ENCODE measurements around the gene ZC3H13.

Gene ZC3H13, protein sequence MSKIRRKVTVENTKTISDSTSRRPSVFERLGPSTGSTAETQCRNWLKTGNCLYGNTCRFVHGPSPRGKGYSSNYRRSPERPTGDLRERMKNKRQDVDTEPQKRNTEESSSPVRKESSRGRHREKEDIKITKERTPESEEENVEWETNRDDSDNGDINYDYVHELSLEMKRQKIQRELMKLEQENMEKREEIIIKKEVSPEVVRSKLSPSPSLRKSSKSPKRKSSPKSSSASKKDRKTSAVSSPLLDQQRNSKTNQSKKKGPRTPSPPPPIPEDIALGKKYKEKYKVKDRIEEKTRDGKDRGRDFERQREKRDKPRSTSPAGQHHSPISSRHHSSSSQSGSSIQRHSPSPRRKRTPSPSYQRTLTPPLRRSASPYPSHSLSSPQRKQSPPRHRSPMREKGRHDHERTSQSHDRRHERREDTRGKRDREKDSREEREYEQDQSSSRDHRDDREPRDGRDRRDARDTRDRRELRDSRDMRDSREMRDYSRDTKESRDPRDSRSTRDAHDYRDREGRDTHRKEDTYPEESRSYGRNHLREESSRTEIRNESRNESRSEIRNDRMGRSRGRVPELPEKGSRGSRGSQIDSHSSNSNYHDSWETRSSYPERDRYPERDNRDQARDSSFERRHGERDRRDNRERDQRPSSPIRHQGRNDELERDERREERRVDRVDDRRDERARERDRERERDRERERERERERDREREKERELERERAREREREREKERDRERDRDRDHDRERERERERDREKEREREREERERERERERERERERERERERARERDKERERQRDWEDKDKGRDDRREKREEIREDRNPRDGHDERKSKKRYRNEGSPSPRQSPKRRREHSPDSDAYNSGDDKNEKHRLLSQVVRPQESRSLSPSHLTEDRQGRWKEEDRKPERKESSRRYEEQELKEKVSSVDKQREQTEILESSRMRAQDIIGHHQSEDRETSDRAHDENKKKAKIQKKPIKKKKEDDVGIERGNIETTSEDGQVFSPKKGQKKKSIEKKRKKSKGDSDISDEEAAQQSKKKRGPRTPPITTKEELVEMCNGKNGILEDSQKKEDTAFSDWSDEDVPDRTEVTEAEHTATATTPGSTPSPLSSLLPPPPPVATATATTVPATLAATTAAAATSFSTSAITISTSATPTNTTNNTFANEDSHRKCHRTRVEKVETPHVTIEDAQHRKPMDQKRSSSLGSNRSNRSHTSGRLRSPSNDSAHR (N-terminal part only)

DNA sequence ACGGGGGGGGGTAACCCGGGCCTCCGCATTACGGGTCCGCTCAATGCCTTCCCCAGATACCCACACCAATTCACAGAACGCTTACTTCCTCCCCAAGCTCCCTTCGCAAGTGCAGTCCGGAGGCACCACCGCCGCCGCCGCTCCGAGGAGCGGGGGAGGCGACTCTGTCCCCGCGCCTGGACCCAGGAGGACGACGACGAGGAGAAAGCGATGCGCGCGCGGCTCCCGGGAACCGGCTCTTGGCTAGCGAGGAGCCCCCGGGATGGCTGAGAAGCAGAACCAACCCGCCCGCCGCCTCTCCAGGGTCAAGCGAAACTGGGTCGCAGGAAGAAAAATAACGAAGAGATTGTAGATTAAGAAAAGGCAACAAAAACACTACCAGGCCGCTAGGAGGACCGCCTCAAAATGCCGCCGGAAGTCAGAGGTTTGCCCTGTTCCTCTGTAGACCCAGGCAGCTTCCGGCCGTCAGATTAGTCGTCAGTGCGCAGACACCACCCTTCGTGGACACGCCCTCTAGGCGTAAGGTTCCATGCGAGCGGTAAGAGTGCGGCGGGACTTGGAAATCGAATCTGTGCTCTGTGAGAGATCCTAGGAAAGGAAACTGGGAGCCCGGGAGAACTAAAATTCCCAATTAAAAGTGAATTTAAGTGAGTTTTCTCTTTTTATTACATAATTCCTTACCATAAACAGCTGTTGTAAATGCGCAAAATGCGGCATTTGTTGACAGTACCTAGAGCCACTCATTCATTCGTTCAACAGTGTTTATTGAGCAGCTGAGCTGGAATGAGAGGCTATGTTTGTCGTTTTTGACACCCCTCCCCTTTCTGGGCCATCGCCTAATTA, at the start of gene ZC3H13:
Gene ZC3H13, minus strand, starts transcription at position 428 of the 843 bp plus-strand sequence. CDS start 7,239 bp downstream, outside the sequence.
- DNase-seq (ENCODE audit: low read depth) = peak; percentile 78

DNA sequence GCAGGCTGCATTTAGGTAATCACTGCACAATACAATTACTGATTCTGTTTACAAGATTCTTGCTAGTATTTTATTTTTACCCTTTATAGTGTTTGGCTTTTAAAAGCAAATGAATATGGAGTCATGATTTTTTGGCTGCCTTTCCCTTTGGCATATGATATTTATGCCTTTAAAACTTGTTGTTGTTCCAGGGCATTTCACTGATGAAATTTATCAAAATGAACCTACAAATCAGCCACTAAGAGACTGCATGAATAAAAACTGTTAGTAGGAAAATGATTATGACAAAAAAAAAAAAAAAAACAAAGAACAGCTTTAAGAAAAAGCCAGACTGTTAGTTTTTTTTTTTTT, 49.7 kb upstream of the ZC3H13 start:
- DNase-seq (ENCODE audit: low read depth) = no peak

DNA sequence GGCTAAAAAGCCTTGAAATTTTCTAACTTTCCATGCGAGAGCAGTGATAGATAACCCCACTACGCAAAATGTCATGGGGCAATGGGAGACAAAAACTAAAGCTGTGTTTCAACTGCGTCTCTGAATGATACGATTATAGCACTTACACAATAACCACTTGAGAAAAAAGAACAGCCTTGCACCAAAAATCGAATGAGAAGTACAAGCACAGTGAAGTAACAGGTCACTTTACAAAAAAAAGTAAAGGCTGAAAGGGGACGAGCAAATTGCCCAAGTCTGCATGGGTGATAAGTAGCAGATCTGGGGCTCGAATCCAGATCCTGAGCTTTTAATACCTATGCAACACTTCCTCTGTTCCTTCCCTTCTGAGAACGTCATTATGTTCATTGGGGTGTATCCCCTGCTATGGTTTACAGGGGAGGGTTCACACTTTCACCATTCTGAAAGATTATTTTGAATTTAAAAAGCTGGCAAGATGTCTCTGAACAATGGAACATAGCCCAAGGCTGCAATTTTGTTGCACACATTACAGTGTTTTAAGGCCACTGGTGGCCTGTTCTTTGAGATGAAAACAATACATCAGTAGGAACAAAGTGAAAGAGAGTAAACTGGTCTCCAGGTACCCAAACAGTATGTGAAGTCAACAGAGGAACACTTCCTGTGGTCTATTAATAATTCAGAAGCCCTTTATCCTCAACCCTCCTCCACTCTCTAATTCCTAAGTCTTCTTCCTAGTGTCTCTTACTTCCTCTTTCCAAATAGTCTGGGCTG, 49.1 kb upstream of the ZC3H13 start:
- no peak for DNase-seq (ENCODE audit: low read depth)

DNA sequence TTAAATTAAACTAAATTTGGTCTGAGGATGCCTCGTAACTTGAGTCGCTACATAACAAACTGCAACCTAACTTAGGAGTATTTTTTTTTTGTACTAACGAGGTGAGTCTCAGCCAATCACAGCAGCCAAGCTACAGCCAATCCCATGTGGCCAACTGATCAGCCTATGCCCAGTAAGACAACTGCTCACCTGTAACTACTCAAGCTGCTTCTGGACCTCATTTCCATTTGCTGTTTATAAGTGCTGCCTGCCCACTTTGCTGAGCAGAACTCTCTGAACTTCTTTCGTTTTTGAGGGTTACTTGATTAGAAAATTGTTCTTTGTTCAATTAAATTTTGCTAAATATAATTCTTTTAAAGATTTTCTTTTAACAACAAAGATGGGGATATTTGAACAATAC, 48.5 kb upstream of the ZC3H13 start:
- DNase-seq (ENCODE audit: low read depth) = no peak

- DNase-seq (ENCODE audit: low read depth) = no peak
Observed at GRCh38 chr13:46100191-46100815, 47.8 kb upstream of the ZC3H13 start.

GRCh38 chr13:46097663-46098062, 45.1 kb upstream of the ZC3H13 start:
- DNase-seq (ENCODE audit: low read depth) = no peak

- DNase-seq (ENCODE audit: low read depth) = no peak
Observed at GRCh38 chr13:46097015-46097414, 44.5 kb upstream of the ZC3H13 start.

GRCh38 chr13:46094478-46094877, 41.9 kb upstream of the ZC3H13 start:
- DNase-seq (ENCODE audit: low read depth) = no peak

DNA sequence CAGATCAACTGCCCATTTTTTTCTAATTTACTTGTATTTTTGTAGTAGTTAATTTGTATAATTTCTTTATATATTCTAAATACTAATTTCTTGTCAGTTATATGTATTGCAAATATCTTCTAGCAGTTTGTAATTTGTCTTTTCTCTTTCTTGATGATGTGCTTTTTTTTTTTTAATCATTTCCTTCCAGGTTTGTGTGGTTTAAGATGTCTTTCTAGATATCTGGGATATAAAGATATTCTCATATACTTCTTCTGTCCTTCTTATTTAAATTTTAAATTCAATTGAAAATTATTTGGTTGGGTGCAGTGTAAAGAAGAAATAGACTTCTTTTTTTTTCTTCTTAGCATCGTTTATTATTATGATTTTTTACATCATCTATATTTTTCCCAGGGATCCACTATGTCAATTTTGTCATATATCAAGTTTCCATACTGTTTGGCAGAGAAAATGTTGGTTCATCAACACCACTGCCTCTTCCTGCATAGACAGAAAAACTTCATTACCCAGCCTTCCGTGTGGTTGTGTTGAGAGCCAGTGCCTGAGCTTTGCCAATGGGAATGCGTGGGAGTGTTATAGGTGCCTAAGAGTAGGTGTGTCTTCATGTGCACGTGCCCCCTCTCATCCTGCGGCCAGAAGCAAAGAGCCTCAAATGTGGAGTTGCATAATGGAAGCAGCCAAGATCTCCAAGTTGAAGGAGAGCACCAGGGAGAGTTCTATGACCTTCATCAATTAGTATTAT, 36.4 kb upstream of the ZC3H13 start:
- DNase-seq (ENCODE audit: low read depth) = no peak

GRCh38 chr13:46087481-46087880, 34.9 kb upstream of the ZC3H13 start:
- no peak for DNase-seq (ENCODE audit: low read depth)

- DNase-seq (ENCODE audit: low read depth) = no peak
Observed at GRCh38 chr13:46086985-46087384, 34.4 kb upstream of the ZC3H13 start.

GRCh38 chr13:46086421-46086922, 33.9 kb upstream of the ZC3H13 start:
- DNase-seq (ENCODE audit: low read depth) = no peak

DNA sequence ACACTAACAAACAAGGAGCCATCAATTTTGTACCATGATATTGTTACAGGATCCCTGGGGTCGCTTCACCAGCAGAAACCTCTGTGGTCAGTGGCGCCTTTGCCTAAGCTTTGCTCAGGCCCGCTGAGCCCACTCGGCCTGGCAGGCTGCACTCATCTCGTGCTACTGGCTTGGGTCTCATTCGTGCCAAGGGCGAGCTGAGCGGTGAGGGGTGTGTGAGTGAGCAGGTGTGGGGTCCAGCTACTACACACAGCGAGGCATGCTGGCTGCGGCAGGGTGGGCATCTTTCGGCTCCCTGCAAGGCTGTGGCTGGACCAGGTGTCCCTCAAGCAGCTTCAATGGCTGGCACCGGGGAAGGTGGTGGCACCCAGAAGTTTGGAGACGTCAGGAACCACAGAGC, 33.2 kb upstream of the ZC3H13 start:
- no peak for DNase-seq (ENCODE audit: low read depth)

DNA sequence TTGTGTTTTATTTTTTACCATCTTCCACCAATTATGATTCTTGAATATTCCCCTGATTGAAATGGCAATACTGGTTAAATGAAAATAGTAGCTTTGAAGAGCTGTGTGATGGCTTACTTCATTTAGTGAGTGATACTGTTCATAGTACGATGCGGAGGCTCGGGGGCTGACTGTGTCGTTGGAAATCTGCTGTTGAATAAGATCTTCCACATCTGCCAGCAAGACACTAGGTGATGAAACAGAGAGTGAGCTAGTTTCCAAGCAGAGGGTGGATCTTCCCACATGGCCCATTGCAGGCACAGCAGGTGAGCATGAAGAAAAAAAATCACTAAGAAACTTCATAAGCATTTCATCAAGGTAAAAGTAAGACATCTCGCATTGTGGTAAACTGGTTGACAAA, 29.8 kb upstream of the ZC3H13 start:
- no peak for DNase-seq (ENCODE audit: low read depth)

DNA sequence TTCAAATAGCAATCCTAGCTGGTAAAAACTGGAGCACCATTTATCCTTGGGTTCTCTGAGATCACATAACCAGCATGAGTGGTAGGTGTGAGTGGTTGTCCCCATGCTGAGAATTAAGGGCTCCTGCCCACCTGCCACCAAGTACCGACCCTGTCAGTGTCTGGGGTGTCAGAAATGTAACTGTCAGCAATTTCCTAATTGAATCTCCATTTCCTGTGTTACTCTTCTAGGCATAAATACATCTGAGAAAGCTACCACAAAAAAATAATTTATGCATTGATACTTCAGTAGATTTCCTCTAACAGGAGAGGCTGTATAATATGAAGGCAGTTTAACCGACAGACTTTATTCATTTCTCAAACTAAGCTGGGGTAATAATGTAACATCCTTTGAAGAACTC, 27.2 kb upstream of the ZC3H13 start:
- no peak for DNase-seq (ENCODE audit: low read depth)

- no peak for DNase-seq (ENCODE audit: low read depth)
Observed at GRCh38 chr13:46077265-46077664, 24.7 kb upstream of the ZC3H13 start.

DNA sequence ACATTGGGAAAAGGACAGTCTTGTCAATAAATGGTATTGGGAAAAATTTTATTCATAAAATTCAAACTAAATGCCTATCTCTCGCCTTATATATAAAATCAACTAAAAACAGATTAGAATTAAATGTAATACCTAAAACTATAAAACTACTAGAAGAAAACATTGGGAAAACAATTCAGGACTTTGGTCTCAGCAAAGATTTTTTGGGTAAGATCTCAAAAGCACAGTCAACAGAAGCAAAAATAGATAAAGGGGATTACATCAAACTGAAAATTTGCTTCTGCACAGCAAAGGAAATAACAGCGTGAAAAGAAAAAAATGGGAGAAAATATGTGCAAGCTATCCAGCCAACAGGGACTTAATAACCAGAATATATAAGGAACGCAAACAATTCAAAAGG, 24.3 kb upstream of the ZC3H13 start:
- DNase-seq (ENCODE audit: low read depth) = no peak

DNA sequence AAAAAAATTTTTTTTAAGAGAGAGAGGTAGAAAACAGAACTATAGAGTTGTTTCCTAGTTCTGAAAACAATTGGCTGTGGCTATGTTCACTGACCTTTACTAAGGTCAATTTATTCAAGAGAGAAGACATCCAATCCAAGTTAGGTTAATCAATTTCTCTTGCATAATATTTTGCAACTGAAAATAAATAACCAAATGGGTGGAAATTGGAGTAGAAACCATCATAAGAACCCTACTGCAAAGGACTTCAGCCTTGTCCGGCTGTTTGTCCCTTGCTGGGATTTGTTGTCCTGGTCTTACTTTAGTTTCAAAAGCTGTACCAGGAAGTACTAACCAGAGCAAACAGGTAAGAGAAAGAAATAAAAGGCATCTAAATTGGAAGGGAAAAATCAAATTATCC, 23.3 kb upstream of the ZC3H13 start:
- DNase-seq (ENCODE audit: low read depth) = no peak

DNA sequence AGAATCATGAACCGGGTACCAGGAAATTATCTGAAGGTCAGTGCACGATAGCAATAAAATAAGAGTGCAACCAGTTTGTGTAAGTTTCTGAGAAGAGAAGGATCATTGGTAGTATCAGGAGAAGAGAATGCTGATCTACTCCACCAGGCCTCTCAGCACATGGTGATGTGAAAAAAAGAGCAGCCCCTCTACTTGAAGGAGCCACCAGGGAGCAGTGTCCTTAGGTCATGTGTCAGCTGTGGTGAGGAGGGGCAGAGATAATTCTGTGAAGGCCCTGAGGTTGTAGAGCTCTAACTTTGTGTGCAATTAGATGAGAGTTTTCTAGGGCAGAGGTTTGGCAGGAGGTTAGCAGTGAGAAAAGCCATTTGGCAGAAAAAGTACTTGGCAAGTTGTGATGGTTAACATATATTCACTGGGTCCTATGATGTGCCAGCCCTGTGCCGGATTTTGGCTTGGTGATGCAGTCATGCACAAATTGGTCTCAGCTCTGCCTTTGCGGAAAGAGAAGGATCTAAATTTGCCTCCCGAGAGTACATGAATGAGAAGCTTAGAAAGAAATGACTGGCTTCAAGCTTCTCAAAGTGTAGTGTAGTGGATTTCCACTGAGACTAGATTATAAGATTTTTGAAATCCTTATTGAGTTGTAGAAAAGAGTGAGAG, 19.2 kb upstream of the ZC3H13 start:
- no peak for DNase-seq (ENCODE audit: low read depth)
